Dermis microvascular lymphatic vessel endothelial cell (primary cell): ENCODE measurements around the gene SALL2. TPM values are rescaled to one million over a fixed set of nuclear protein-coding genes. Genes with fewer than 3 reads are reported as not detected.
A peak's percentile ranks its signal among the peaks of the same experiment; 100 is the strongest.

Source experiments
- DNase-seq, 2 donors: peaks; one replicate each; pipeline versions ENCODE4 v3.0.0 to v3.0.0-alpha.2; 2010; ENCODE audit warnings: low read depth in 2 of 2
- total RNA-seq: library from RNA; depleted of rRNA; stranded (reverse); fragments of >200 nt; gene quantifications from 2 replicates; pipeline ENCODE4 v1.2.1, GENCODE V29; 2014

SALL2 gene
- total RNA-seq, 1 donor from 2014 or later = 0.13 TPM

DNA sequence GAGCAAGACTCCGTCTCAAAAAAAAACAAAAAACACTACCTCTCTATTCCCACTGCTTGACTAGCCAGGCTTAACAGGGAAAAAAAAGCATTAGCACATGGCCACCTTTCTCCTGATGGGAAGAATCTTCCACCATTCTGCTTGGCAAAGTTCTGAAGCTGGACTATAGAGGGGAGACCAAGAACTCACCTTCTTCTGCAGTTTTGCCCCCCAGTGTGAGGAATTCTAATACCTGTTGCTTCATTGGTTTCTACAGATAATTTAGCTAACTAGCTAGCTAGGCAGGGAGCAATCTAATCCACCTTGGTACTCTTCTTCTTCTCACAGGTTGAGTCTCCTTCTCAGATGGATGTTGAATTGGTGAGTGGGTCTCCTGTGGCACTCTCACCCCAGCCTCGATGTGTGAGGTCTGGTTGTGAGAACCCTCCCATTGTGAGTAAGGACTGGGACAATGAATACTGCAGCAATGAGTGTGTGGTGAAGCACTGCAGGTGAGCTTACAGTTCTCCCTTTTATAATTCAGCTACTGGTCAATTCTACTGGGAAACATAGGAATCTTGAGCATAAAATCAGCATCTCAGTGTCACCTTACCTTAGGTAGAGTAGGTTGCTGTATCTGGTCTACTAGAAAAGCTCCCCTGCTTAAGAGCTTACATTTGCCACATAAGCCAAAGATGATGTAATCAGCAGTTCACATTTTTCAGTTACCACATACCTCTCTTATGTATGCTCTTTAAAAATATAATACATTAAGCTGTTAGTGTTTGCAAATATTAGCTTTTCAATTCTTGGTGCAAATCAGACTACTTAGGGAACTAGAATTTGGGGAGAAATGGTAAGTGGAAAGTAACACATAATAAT lies 31.0 kb downstream of the SALL2 start:
- DNase-seq = no peak

DNA sequence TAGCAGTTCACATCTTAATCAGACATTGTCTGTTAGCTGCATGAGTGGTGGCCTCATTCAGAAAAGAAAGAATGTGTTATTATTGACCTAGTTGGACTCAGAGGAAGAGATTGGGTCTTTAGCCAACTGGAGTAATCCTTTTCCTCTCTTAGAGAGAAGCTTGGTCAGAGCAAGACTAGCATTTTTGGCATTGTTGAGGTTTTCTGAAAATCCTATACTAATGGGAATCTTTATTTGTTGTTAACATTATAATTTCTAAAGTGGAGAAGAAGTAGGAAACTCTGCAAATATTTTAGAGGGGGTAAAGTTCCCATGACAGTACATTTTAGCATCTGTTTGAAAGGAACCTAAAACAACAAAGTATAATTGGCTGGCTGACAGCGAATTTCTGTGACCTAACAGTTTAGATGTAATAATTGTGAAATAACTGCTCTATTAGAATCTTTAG lies 39.5 kb downstream of the SALL2 start:
- no peak for DNase-seq

DNA sequence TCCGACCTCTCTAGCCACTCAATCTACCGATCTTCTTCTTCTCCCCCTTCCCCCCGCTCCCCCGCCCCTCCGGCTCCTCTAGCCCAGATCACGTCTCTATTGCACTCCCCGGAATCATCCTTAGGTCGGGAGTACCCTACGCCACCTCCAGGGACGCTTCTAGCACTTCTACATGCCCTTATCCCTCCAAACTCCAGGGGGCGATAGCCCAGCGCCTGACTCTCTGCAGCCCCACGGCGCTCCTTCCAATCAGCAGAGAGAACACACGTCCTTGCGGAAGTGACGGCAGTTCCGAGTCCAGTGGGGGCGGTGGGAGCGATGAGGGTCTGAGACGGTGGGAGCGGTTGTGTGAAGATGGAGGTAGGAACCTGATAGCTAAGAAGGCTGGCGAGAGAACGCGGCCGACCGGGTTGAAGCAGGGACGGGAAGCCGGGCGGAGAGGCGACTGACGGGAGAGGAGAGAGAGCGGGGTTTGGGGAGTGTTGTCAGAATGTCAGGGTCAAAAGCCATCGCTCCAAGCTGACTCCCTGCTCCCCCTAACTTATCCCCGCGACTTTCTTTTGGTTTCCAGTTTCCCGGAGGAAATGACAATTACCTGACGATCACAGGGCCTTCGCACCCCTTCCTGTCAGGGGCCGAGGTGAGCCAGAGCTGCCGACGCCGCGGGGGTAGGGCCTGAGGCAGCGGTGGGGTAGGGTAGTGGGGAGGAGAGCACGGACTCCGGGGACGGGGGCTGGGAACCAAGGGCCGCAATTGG lies 49.0 kb downstream of the SALL2 start, which contains the start of the genes RAB2B and TOX4:
RAB2B (minus strand) TSS at position 35 of the 757 bp plus-strand sequence. CDS start 87 bp downstream, outside the sequence.
TOX4 (plus strand) TSS at position 271 of the 757 bp plus-strand sequence; CDS start at position 355, 84 bp downstream.
- DNase-seq = peak; percentile 99

DNA sequence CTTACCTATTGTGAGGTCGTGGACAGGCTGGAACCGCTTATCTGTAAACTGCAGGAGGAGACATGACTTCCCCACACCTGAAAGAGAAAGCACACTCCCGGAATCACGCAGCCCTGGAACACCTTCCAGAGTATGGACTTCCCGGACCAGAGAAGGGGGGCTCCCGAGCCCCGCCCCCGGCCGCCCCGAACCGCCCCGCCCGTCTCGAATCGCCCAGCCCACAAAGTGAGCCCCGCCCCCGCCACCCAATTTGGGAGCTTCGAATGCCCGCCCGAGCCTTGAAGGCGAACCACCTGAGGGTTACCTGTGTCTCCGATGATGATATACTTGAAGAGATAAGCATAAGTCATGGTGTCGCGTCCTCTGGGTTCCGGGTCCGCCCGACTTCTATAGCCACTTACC lies 49.6 kb downstream of the SALL2 start:
- DNase-seq = peak; percentile 56 to 86

DNA sequence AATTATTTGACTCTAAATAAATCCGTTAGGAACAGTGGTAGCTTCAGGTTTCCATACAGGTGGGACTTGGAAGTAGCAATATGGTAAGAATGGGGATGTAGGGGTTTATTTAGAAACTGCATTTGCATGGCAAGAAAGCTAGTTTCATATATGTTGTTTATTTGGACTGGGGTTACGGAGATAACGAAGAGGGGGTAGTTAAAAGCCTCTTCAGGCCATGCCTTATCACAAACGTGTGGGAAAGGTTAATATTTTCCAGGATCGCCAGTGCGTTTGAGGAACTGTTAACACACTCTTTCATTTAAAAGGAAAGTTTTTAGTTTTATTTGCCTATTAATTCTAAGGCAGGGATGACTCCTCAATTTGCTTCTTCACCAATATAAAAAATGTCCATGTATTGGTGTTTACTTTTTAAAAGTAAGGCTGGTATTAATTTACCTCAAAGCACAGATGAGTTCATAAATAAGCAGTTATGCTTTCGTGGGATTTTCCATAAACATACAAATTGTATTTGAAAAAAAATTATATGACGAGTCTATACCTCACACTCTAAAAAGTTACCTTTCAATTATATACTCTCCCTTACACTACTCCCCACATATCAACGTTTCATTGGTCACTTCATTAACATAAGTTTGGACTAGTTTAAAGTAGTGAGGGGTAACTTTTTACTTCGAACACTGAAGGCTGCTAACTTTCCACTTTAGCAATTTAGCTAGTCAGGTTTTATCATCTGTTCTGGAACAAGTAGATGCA lies 50.2 kb downstream of the SALL2 start:
- no peak for DNase-seq

Other genes starting within 250 kb of the SALL2 start
- 0.39 and 0.76 TPM in 2 replicates for gene RPGRIP1, start 246.3 kb downstream of the SALL2 start, total RNA-seq
- 59.2 and 65.0 TPM in 2 replicates for gene SUPT16H, start 142.3 kb downstream of the SALL2 start, total RNA-seq
- gene CHD8, start 70.2 kb downstream of the SALL2 start, total RNA-seq = 40.8 and 48.5 TPM in 2 replicates
- gene RAB2B, start 49.4 kb downstream of the SALL2 start, total RNA-seq = 22.0 and 29.3 TPM in 2 replicates
- gene TOX4, start 49.2 kb downstream of the SALL2 start, total RNA-seq = 16.3 and 21.9 TPM in 2 replicates
- 46.1 and 51.5 TPM in 2 replicates for gene METTL3, start 15.0 kb downstream of the SALL2 start, total RNA-seq
- gene OR10G3, start 53.7 kb upstream of the SALL2 start, total RNA-seq = not detected in 2 replicates
- gene OR10G2, start 108.6 kb upstream of the SALL2 start, total RNA-seq = not detected in 2 replicates
- not detected in 2 replicates for gene OR4E2, start 127.5 kb upstream of the SALL2 start, total RNA-seq
- not detected in 2 replicates for gene OR4E1, start 147.5 kb upstream of the SALL2 start, total RNA-seq